ENCODE measurements around the gene FBXO2. TPM values are rescaled to one million over a fixed set of nuclear protein-coding genes. Genes with fewer than 3 reads are reported as not detected.

The FBXO2 gene
- total RNA-seq, 4 donors from 2014 or later, result 8.2 to 16.7 (median 13.5) TPM

- Histone ChIP-seq H3K27ac (no peak overlapping the region), H3K4me3 (no peak overlapping the region), H3K9me3 (no peaks in the 10 kb centered on the region), H3K36me3 (no peaks in the 10 kb centered on the region), H3K27me3 (peaks cover 76% of the 10 kb centered on the region), H3K4me1 (peaks cover 33% of the 10 kb centered on the region)
- 4% methylated on average over 6 of the region's 6 CpGs for WGBS
- DNase-seq (ENCODE audit: low spot score in 2 of 2), result no peak
- no peak for TF ChIP-seq CTCF (IDR thresholded peaks at IDR 0.05)
- no peak for TF ChIP-seq POLR2AphosphoS5 (IDR thresholded peaks at IDR 0.05)
- no peak for TF ChIP-seq POLR2A (IDR thresholded peaks at IDR 0.05)
- TF ChIP-seq EP300 (IDR thresholded peaks at IDR 0.05), result no peak
Measured at GRCh38 chr1:11693024-11693590, 38.9 kb upstream of the FBXO2 start.

GRCh38 chr1:11691928-11692711 lies 37.9 kb upstream of the FBXO2 start:
- no peak for DNase-seq (ENCODE audit: low spot score in 2 of 2)
- H3K27me3 ChIP-seq, result peaks cover 72% of the 10 kb centered on the region
- H3K4me1 ChIP-seq, result peaks cover 33% of the 10 kb centered on the region
- peak overlapping the region; percentile 52 for H3K4me3 ChIP-seq
- H3K9me3 ChIP-seq, result no peaks in the 10 kb centered on the region
- WGBS, result 14% methylated on average over 40 of the region's 64 CpGs
- no peak for TF ChIP-seq EP300 (IDR thresholded peaks at IDR 0.05)
- TF ChIP-seq POLR2AphosphoS5 (IDR thresholded peaks at IDR 0.05), result no peak
- TF ChIP-seq CTCF (IDR thresholded peaks at IDR 0.05), result no peak
- no peaks in the 10 kb centered on the region for H3K36me3 ChIP-seq
- no peak overlapping the region for H3K27ac ChIP-seq

- DNase-seq (ENCODE audit: low spot score in 2 of 2), result no peak
- Histone ChIP-seq H3K4me3 (peak within 1 kb of the TSS; percentile 52), H3K4me1 (peaks cover 33% of the 10 kb centered on the region), H3K36me3 (no peaks in the 10 kb centered on the region), H3K27me3 (peaks cover 72% of the 10 kb centered on the region), H3K27ac (no peak within 1 kb of the TSS), H3K9me3 (no peaks in the 10 kb centered on the region)
- 0% methylated on average over 15 of the region's 78 CpGs for WGBS
- TF ChIP-seq POLR2A (IDR thresholded peaks at IDR 0.05) (no peak), POLR2AphosphoS5 (IDR thresholded peaks at IDR 0.05) (no peak), CTCF (IDR thresholded peaks at IDR 0.05) (no peak), EP300 (IDR thresholded peaks at IDR 0.05) (no peak)
Measured at GRCh38 chr1:11691302-11691914, 37.2 kb upstream of the FBXO2 start, which contains the start of gene DRAXIN. DRAXIN (plus strand) TSS chr1:11691710; CDS start chr1:11706259, 14,549 bp downstream.

- 5% methylated on average over 57 of the region's 64 CpGs for WGBS
- H3K36me3 ChIP-seq, result no peaks in the 10 kb centered on the region
- H3K4me1 ChIP-seq, result peaks cover 33% of the 10 kb centered on the region
- H3K4me3 ChIP-seq, result peak overlapping the region; percentile 52
- peaks cover 72% of the 10 kb centered on the region for H3K27me3 ChIP-seq
- no peaks in the 10 kb centered on the region for H3K9me3 ChIP-seq
- TF ChIP-seq POLR2A (IDR thresholded peaks at IDR 0.05), result no peak
- H3K27ac ChIP-seq, result no peak overlapping the region
- no peak for DNase-seq (ENCODE audit: low spot score in 2 of 2)
Measured at GRCh38 chr1:11690397-11691301, 36.4 kb upstream of the FBXO2 start.

GRCh38 chr1:11688506-11688905 lies 34.3 kb upstream of the FBXO2 start:
- DNase-seq (ENCODE audit: low spot score in 2 of 2), result no peak
- 98% methylated on average over 4 of the region's 4 CpGs for WGBS
- H3K4me3 ChIP-seq, result no peak overlapping the region
- no peak for TF ChIP-seq POLR2A (IDR thresholded peaks at IDR 0.05)
- TF ChIP-seq POLR2AphosphoS5 (IDR thresholded peaks at IDR 0.05), result no peak
- TF ChIP-seq EP300 (IDR thresholded peaks at IDR 0.05), result no peak
- no peak for TF ChIP-seq CTCF (IDR thresholded peaks at IDR 0.05)
- peaks cover 33% of the 10 kb centered on the region for H3K4me1 ChIP-seq
- H3K9me3 ChIP-seq, result no peaks in the 10 kb centered on the region
- H3K27ac ChIP-seq, result no peak overlapping the region
- no peaks in the 10 kb centered on the region for H3K36me3 ChIP-seq
- H3K27me3 ChIP-seq, result peaks cover 56% of the 10 kb centered on the region

Measured in suprapubic skin (tissue), 4 donors.